Skeletal muscle tissue (tissue), 4 donors: ENCODE results near the gene DOK7. TPM values are rescaled to one million over a fixed set of nuclear protein-coding genes. Genes with fewer than 3 reads are reported as not detected.

Experiments
- H3K27ac ChIP-seq: one replicate; pipeline ENCODE4 v1.7.0; 2013; ENCODE audit warnings: mild to moderate bottlenecking, low read depth, low read length, inconsistent platforms
- H3K27me3 ChIP-seq, 3 donors: one replicate each; pipeline ENCODE4 v1.7.0; 2013; ENCODE audit warnings: low read length in 3 of 3; ENCODE audit not compliant: control insufficient read depth in 3 of 3, insufficient read depth in 3 of 3
- H3K36me3 ChIP-seq, 3 donors: one replicate each; pipeline ENCODE4 v1.7.0; 2013; ENCODE audit warnings: low read length in 3 of 3; ENCODE audit not compliant: control insufficient read depth in 3 of 3, insufficient read depth in 3 of 3
- H3K4me1 ChIP-seq, 3 donors: one replicate each; pipeline ENCODE4 v1.7.0; 2013; ENCODE audit warnings: low read length in 3 of 3, mild to moderate bottlenecking in 3 of 3; ENCODE audit not compliant: control insufficient read depth in 3 of 3, insufficient read depth in 3 of 3
- H3K4me3 ChIP-seq, 3 donors: one replicate each; pipeline ENCODE4 v1.7.0; 2013; ENCODE audit warnings: low read length in 3 of 3
- H3K9ac ChIP-seq, 3 donors: one replicate each; pipeline ENCODE4 v1.7.0; 2013; ENCODE audit warnings: low read length in 3 of 3, mild to moderate bottlenecking in 3 of 3, moderate library complexity in 2 of 3, low read depth in 1 of 3
- H3K9me3 ChIP-seq, 3 donors: one replicate each; pipeline ENCODE4 v1.7.0; 2013; ENCODE audit warnings: low read length in 3 of 3; ENCODE audit not compliant: control insufficient read depth in 3 of 3
- total RNA-seq: library from RNA; depleted of rRNA; stranded (reverse); fragments of >200 nt; gene quantifications from one replicate; pipeline ENCODE4 v1.2.3, GENCODE V29; 2014
- donor health status: Osteomylitis.

DOK7 gene
- total RNA-seq, 1 donor from 2014 or later: 9.9 TPM

- H3K9me3 ChIP-seq: no peaks in the 10 kb centered on the region
- H3K4me3 ChIP-seq: no peak overlapping the region
- no peak overlapping the region for H3K9ac ChIP-seq
- H3K36me3 ChIP-seq: peaks cover 33 to 38% (median 36%) of the 10 kb centered on the region in 3 donors
- no peaks in the 10 kb centered on the region for H3K27me3 ChIP-seq
- H3K27ac ChIP-seq: no peak overlapping the region
- H3K4me1 ChIP-seq: no peaks in the 10 kb centered on the region
Measured at GRCh38 chr4:3426465-3427133, 36.5 kb upstream of the DOK7 start.

GRCh38 chr4:3427134-3427476, 36.0 kb upstream of the DOK7 start:
- Histone ChIP-seq H3K27ac (no peak overlapping the region), H3K9me3 (no peaks in the 10 kb centered on the region), H3K4me3 (no peak overlapping the region), H3K9ac (no peak overlapping the region), H3K27me3 (no peaks in the 10 kb centered on the region), H3K4me1 (no peaks in the 10 kb centered on the region), H3K36me3 (peaks cover 33 to 40% (median 36%) of the 10 kb centered on the region in 3 donors)

GRCh38 chr4:3427706-3428446, 35.2 kb upstream of the DOK7 start:
- H3K36me3 ChIP-seq: peaks cover 30 to 35% (median 31%) of the 10 kb centered on the region in 3 donors
- no peak overlapping the region for H3K27ac ChIP-seq
- no peak overlapping the region for H3K9ac ChIP-seq
- no peaks in the 10 kb centered on the region for H3K4me1 ChIP-seq
- no peaks in the 10 kb centered on the region for H3K9me3 ChIP-seq
- no peaks in the 10 kb centered on the region for H3K27me3 ChIP-seq
- H3K4me3 ChIP-seq: no peak overlapping the region

- H3K9ac ChIP-seq: no peak overlapping the region
- H3K27me3 ChIP-seq: no peaks in the 10 kb centered on the region
- no peak overlapping the region for H3K4me3 ChIP-seq
- peaks cover 18 to 22% (median 21%) of the 10 kb centered on the region in 3 donors for H3K36me3 ChIP-seq
- H3K9me3 ChIP-seq: no peaks in the 10 kb centered on the region
- no peaks in the 10 kb centered on the region for H3K4me1 ChIP-seq
- H3K27ac ChIP-seq: no peak overlapping the region
Measured at GRCh38 chr4:3429651-3430050, 33.5 kb upstream of the DOK7 start.

- peaks cover 15 to 18% (median 16%) of the 10 kb centered on the region in 3 donors for H3K36me3 ChIP-seq
Measured at GRCh38 chr4:3430524-3430923, 32.6 kb upstream of the DOK7 start.

GRCh38 chr4:3431446-3431993, 31.6 kb upstream of the DOK7 start:
- H3K4me1 ChIP-seq: no peaks in the 10 kb centered on the region
- H3K9ac ChIP-seq: no peak overlapping the region
- H3K4me3 ChIP-seq: no peak overlapping the region
- H3K36me3 ChIP-seq: peaks cover 15 to 18% (median 16%) of the 10 kb centered on the region in 3 donors
- no peaks in the 10 kb centered on the region for H3K27me3 ChIP-seq
- no peaks in the 10 kb centered on the region for H3K9me3 ChIP-seq
- H3K27ac ChIP-seq: no peak overlapping the region

More at GRCh38 chr4:3430524-3430923, 32.6 kb upstream of the DOK7 start:
- H3K4me3 ChIP-seq: no peak overlapping the region
- no peak overlapping the region for H3K27ac ChIP-seq
- H3K9ac ChIP-seq: no peak overlapping the region
- H3K4me1 ChIP-seq: no peaks in the 10 kb centered on the region
- H3K9me3 ChIP-seq: no peaks in the 10 kb centered on the region
- no peaks in the 10 kb centered on the region for H3K27me3 ChIP-seq

- Histone ChIP-seq H3K36me3 (peaks cover 15 to 18% (median 16%) of the 10 kb centered on the region in 3 donors), H3K9me3 (no peaks in the 10 kb centered on the region), H3K27ac (no peak overlapping the region), H3K27me3 (no peaks in the 10 kb centered on the region), H3K4me3 (no peak overlapping the region), H3K9ac (no peak overlapping the region), H3K4me1 (peaks cover 0 to 7% (median 0%) of the 10 kb centered on the region in 3 donors)
Measured at GRCh38 chr4:3432381-3432790, 30.7 kb upstream of the DOK7 start.

- Histone ChIP-seq H3K9me3 (no peaks in the 10 kb centered on the region), H3K4me3 (no peak overlapping the region), H3K27me3 (no peaks in the 10 kb centered on the region)
Measured at GRCh38 chr4:3433138-3433869, 29.8 kb upstream of the DOK7 start.

GRCh38 chr4:3434881-3435685, 28.0 kb upstream of the DOK7 start:
- no peaks in the 10 kb centered on the region for H3K27me3 ChIP-seq
- peaks cover 6 to 8% (median 7%) of the 10 kb centered on the region in 3 donors for H3K36me3 ChIP-seq
- H3K9ac ChIP-seq: no peak overlapping the region
- no peaks in the 10 kb centered on the region for H3K9me3 ChIP-seq
- H3K4me3 ChIP-seq: no peak overlapping the region
- peaks cover 0 to 7% (median 0%) of the 10 kb centered on the region in 3 donors for H3K4me1 ChIP-seq
- H3K27ac ChIP-seq: no peak overlapping the region

More at GRCh38 chr4:3433138-3433869, 29.8 kb upstream of the DOK7 start:
- Histone ChIP-seq H3K9ac (no peak overlapping the region), H3K36me3 (peaks cover 15 to 17% (median 16%) of the 10 kb centered on the region in 3 donors), H3K4me1 (peaks cover 0 to 7% (median 0%) of the 10 kb centered on the region in 3 donors), H3K27ac (no peak overlapping the region)
